Adipose tissue (tissue), 3 donors: ENCODE measurements around the gene RC3H1. TPM values are rescaled to one million over a fixed set of nuclear protein-coding genes. Genes with fewer than 3 reads are reported as not detected.
"Not testable (repeated sequence)": the region's sequence is repeated elsewhere in the genome, so short reads cannot be mapped to it uniquely, and the experiment has no call there.

Experiments used
- H3K27ac ChIP-seq: one replicate; pipeline ENCODE4 v1.5.1; 2013; ENCODE audit warnings: low read depth, low read length
- WGBS, 3 donors: extraction: QIAGEN DNeasy Blood & Tissue Kit; methylation state at CpG; one replicate each; pipeline ENCODE4 v1.1.7; 2013; 5-methylcytosine and 5-hydroxymethylcytosine counted together
- polyA plus RNA-seq, 3 donors: library from polyadenylated mRNA; stranded (reverse); fragments of 200-250 nt; gene quantifications; one replicate each; pipeline ENCODE4 v1.2.3, GENCODE V29; 2013
- donor health status: healthy with polysubstance abuse.
- donor health status: Bipolar disorder and iron deficiency.
- donor health status: healthy.

Gene RC3H1
- polyA plus RNA-seq, 3 donors, result 1.8 to 13.9 (median 3.8) TPM

DNA sequence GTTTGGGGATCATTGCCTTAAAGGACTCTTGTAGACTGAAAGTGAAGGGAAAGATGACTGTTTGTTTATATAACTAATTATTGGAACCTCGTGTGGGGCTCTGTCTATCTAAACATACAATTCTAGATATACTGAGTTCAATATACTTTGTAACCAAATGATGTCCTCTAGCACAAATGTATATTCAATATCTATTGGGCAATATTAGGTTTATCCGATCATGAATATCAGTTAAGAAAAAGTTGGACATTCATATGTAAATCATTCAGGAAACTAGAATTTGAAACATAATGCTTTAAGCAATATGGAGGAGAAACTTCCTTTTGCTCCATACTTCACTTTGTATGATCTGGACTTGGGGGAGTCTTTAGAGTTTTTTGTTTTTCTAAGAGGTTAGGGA lies 8.9 kb upstream of the RC3H1 start:
- no peak overlapping the region for H3K27ac ChIP-seq
- 63 to 71% (median 71%) methylated on average over 2 of the region's 2 CpGs for WGBS, 3 donors

GRCh38 chr1:174028495-174028894 lies 6.3 kb upstream of the RC3H1 start:
- H3K27ac ChIP-seq, result no peak overlapping the region

DNA sequence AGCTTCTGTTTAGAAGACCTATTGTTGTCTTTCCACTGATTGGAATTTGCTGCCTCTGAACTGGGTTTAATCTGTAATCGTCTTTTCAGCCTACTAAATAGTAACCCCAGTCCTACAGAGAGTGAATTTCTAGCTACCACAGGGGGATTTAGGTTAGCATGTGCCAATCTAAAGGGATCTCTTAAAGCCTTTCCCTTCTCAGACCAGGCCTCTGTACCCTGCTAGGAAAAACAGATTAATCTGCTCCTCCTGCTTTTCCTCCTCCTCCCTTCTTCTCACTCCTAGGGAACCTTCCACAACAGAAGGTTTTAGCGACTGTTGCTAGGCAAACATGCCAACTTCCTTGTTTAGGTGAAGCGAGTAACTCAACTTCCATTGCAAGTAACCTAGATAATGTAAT lies 1.3 kb upstream of the RC3H1 start:
- H3K27ac ChIP-seq, result no peak overlapping the region
- 15 to 45% (median 36%) methylated on average over 3 of the region's 3 CpGs for WGBS, 3 donors

- WGBS, 3 donors, result 39 to 50% (median 46%) methylated on average over 4 of the region's 4 CpGs
- no peak overlapping the region for H3K27ac ChIP-seq
Measured at GRCh38 chr1:174022976-174023277, 770 bp upstream of the RC3H1 start.

DNA sequence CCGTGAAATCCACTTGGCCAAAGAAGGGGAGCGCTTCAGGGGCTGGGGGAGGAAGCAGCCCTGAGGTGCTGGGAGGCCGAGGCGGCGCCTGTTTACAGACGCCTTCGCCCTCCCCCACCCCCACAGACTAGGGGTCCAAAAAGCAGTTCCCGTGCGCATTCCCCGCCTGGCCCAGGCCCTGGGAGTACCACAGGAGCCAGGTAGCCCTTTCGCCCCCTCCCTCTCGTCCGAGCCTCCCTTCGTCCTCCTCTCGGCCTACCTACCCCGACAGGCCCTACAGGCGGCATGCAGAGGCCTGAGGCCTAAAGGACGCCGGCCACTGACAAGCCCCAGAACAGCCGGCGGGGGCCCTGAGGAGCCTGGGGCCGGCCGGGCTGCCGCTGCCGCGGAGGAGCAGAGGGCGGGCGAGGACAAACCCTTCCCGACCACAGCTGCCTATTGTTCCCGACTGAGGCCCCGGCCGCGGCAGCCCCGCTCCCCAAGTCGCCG lies 522 bp downstream of the RC3H1 start:
- WGBS, 3 donors, result 1% methylated on average over 36 of the region's 36 CpGs
- H3K27ac ChIP-seq, result peak overlapping the region; percentile 76

DNA sequence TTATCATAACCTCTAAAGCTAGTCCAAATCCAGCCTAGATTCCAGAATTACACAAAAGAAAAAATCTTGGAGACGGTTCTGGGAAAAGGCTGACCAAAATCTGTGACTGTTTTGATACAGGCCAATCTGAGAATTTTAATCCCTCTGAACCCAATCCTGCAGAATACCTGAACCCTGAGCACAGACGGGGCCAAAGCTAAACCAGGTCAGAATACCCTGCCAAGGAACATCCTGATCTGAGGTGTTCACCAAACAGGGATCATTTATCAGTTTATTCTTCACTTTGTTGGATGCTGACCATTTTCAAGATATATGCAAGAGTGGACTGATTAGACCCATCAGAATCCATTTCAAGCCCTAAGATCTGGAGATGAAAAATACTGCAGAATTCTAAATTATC lies 3.6 kb downstream of the RC3H1 start:
- H3K27ac ChIP-seq, result no peak overlapping the region
- 42 to 66% (median 65%) methylated on average over 2 of the region's 2 CpGs for WGBS, 3 donors

GRCh38 chr1:174017231-174017970 lies 4.8 kb downstream of the RC3H1 start:
- WGBS, 3 donors, result 48 to 53% (median 53%) methylated on average over 2 of the region's 2 CpGs
- no peak overlapping the region for H3K27ac ChIP-seq

DNA sequence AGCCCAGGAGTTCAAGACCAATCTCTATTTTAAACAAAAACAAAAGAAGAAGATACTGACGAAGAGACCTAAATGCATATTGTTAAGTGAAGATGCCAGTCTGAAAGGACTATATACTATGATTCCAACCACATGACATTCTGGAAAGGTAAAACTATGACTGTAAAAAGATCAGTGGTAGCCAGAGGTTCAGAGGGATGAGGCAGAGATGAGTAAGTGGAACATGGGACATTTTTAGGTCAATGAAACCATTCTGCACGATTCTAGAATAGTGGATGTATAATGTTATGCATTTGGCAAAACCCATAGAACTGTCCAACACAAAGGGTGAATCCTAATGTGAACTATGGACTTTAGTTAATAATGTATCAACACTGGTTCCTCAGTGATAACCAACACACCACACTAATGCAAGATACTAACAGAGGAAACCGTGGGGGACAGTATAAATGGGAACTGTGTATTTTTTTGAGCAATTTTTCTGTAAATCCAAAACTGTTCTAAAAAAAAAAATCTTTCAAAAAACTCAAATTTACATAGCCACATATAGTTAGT lies 8.2 kb downstream of the RC3H1 start:
- H3K27ac ChIP-seq, result no peak overlapping the region
- WGBS, 3 donors, result 63 to 86% (median 80%) methylated on average over 3 of the region's 3 CpGs

DNA sequence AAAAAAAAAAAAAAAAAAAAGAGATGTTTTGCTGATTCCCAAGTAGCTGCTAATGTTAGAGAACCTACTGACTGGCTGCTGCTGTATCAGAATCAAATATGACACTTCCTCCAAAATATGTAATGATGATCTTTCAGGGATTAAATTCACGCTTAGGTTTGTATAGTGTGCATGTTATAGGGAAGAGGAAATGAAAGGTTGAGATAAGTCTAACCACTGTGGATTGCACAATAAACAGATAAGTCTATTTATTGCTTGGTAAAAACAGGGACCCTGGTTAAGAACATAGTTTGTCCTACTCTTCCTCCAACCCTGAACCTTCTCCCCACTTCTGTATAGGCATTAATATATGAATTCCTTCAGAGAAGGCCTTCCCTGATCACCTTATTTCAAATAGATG lies 13.2 kb downstream of the RC3H1 start:
- 48 to 87% (median 61%) methylated on average over 1 of the region's 1 CpG for WGBS, 3 donors
- H3K27ac ChIP-seq, result no peak overlapping the region

- WGBS, 3 donors, result 71 to 100% (median 77%) methylated on average over 2 of the region's 2 CpGs
- no peak overlapping the region for H3K27ac ChIP-seq
Measured at GRCh38 chr1:174008269-174008668, 13.9 kb downstream of the RC3H1 start.

DNA sequence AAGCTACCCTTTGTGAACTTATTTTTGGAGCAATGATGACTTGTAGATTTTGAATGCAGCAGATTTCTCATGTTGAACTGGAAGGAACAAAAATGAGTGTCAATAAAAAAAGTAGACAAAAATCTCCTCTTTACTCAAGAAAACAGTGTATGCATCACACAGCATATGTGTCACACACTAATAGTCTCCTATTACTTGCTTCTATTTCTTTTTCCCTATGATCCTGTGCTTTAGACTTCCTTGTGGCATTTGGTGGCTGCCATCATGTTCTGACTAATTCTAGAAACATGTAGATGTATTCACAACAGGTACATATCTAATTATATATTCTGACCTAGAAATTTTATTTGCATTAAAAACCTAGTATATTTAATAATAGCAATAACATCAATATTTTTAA lies 14.3 kb downstream of the RC3H1 start:
- H3K27ac ChIP-seq, result no peak overlapping the region

GRCh38 chr1:174005032-174005431 lies 17.1 kb downstream of the RC3H1 start:
- WGBS, 3 donors, result 13 to 58% (median 19%) methylated on average over 2 of the region's 2 CpGs
- H3K27ac ChIP-seq, result no peak overlapping the region

- H3K27ac ChIP-seq, result no peak overlapping the region
- 97 to 100% (median 98%) methylated on average over 4 of the region's 4 CpGs for WGBS, 3 donors
Measured at GRCh38 chr1:174003867-174004266, 18.3 kb downstream of the RC3H1 start.

DNA sequence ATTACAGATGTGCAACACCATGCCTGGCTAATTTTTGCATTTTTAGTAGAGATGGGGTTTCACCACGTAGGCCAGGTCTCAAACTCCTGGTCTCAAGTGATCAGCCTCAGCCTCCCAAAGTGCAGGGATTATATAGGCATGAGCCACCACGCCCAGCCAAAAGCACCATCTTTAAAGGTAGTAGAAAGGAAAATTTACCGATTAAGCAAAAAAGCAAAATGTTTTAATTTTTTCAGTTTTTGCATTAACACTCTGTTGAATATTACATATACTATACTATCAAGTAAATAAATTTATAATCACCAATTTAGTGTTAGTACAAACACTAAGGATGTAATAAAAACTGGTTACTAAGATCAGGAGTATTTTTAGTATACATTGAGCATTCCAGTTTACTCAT lies 20.6 kb downstream of the RC3H1 start:
- no peak overlapping the region for H3K27ac ChIP-seq
- WGBS, 3 donors, result 77 to 90% (median 79%) methylated on average over 3 of the region's 3 CpGs

DNA sequence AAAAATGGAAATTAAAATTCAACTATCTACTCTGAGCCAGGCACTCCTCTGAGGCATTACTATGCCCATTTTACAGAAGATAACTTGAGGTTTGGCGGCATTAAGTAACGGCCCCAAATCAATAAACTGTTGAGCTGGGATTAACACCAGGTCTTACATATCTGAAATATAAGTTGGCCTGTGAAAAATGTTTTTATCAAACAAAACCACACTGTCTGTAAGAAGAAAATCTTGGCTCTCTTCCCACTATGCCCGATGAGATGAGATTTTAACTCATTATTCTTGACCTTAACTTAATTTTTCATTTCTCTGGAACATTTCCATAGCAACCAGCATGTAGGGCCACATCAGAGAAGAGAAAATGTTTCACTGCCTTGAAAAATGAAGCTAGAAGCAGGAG lies 21.8 kb downstream of the RC3H1 start:
- no peak overlapping the region for H3K27ac ChIP-seq
- 44 to 68% (median 58%) methylated on average over 3 of the region's 3 CpGs for WGBS, 3 donors

- WGBS, 3 donors, result 29 to 44% (median 42%) methylated on average over 1 of the region's 1 CpG
- no peak overlapping the region for H3K27ac ChIP-seq
Measured at GRCh38 chr1:173997791-173998190, 24.4 kb downstream of the RC3H1 start.

DNA sequence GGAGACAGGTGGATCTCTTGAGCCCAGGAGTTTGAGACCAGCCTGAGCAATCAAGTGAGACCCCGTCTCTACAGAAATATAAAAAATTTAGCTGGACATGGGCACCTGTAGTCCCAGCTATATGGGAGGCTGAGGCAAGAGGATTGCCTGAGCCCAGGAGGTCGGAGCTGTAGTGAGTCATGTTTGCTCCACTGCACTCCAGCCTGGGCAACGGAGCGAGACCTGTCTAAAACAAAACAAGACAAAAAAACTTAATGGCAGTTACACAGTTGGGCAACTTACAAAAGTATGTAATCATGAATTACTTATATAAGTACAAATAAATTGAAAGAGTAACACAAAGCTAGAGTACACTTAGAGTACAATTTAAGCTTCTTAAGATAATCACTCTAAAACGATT lies 25.2 kb downstream of the RC3H1 start:
- WGBS, 3 donors, result 87 to 95% (median 93%) methylated on average over 5 of the region's 5 CpGs
- H3K27ac ChIP-seq, result no peak overlapping the region

DNA sequence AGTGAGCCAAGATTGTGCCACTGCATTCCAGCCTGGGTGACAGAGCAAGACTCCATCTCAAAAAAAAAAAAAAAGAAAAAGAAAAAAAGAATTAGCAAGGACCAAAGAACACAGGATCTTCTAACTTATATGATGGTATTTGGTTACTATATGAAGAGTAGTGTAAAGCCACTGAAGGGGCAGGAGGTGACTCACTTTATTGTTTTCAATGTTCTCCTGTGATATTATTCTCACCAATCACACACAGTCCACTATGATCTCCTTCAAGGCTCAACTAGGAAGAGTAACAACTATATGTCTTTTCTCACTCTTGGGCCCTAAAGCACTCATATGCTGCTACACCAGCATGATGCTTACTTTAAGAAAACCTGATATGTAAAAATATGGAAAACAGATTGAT lies 26.7 kb downstream of the RC3H1 start:
- H3K27ac ChIP-seq, result no peak overlapping the region

DNA sequence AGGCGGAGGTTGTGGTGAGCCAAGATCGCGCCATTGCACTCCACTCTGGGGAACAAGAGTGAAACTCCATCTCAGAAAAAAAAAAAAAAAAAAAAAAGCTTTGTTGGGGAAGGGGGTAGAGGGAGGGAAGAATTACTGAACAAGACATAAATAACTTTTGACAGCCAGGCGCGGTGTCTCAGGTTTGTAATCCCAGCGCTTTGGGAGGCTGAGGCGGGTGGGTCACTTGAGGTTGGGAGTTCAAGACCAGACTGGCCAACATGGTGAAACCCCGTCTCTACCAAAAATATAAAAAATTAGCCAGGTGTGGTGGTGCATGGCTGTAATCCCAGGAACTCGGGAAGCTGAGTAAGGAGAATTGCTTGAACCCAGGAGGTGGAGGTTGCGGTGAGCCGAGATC lies 28.2 kb downstream of the RC3H1 start:
- WGBS, 3 donors, result 93 to 96% (median 96%) methylated on average over 11 of the region's 11 CpGs
- not testable (repeated sequence) for H3K27ac ChIP-seq

DNA sequence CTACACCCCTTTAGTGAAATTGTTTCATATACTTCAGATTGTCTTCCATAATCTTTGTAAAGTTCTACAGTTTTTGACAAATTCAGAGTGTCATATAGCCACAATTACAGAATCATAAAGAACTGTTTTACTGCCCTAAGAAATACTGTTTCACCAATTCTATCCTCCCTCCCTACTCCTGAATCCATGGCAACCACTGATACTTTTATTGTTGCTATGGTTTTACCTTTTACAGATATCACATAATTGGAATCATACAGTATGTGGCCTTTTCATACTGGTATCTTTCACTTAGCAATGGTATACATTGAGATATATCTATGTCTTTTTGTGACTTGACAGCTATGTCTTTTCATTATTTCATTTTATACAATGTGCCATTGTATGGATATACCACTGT lies 34.1 kb downstream of the RC3H1 start:
- H3K27ac ChIP-seq, result no peak overlapping the region

- WGBS, 3 donors, result 66 to 95% (median 92%) methylated on average over 3 of the region's 3 CpGs
- H3K27ac ChIP-seq, result no peak overlapping the region
Measured at GRCh38 chr1:173986951-173987350, 35.2 kb downstream of the RC3H1 start.
